Measurements from ENCODE around the gene SPAG6.

GRCh38 chr10:22320591-22321155 is 24.6 kb upstream of the SPAG6 start, which contains the start of gene BMI1:
- no peak for TF ChIP-seq CTCF (IDR thresholded peaks at IDR 0.05; ENCODE audit: low read depth, low read length, missing input control)
- TF ChIP-seq ZBTB33 (IDR thresholded peaks at IDR 0.05): no peak

All from liver (tissue), 2 donors.